Mucosa of gallbladder (tissue), 1 donor: Measurements from ENCODE around the gene ETV5. TPM values are rescaled to one million over a fixed set of nuclear protein-coding genes. Genes with fewer than 3 reads are reported as not detected.

Experiments
- DNase-seq: peaks from one replicate; pipeline ENCODE4 v3.0.0-alpha.2; 2020; ENCODE audit warnings: low spot score
- total RNA-seq: library from RNA; stranded (reverse); gene quantifications from one replicate; pipeline ENCODE4 v1.2.1, GENCODE V29; 2021
- donor health status: DM: no; HTN: no; CAD: no.

ETV5 gene
- total RNA-seq, 1 donor from 2014 or later = 23.4 TPM

- no peak for DNase-seq
Measured at GRCh38 chr3:186123012-186123411, 14.1 kb upstream of the ETV5 start.

- DNase-seq = no peak
Measured at GRCh38 chr3:186121968-186122367, 13.1 kb upstream of the ETV5 start.

GRCh38 chr3:186121278-186121677 lies 12.4 kb upstream of the ETV5 start:
- no peak for DNase-seq

- no peak for DNase-seq
Measured at GRCh38 chr3:186119499-186119898, 10.6 kb upstream of the ETV5 start.

- no peak for DNase-seq
Measured at GRCh38 chr3:186118692-186119091, 9.8 kb upstream of the ETV5 start.

- DNase-seq = no peak
Measured at GRCh38 chr3:186117521-186118134, 8.7 kb upstream of the ETV5 start.

- DNase-seq = no peak
Measured at GRCh38 chr3:186115239-186115996, 6.5 kb upstream of the ETV5 start.

- no peak for DNase-seq
Measured at GRCh38 chr3:186110975-186111974, 2.4 kb upstream of the ETV5 start.

- no peak for DNase-seq
Measured at GRCh38 chr3:186109897-186110803, 1.3 kb upstream of the ETV5 start.

GRCh38 chr3:186108106-186108940 lies 566 bp downstream of the ETV5 start:
- no peak for DNase-seq

GRCh38 chr3:186107215-186108105 lies 1.4 kb downstream of the ETV5 start:
- DNase-seq = peak; percentile 54

GRCh38 chr3:186105543-186105942 lies 3.3 kb downstream of the ETV5 start:
- DNase-seq = no peak

- no peak for DNase-seq
Measured at GRCh38 chr3:186102687-186103086, 6.2 kb downstream of the ETV5 start.

- DNase-seq = no peak
Measured at GRCh38 chr3:186100398-186100797, 8.5 kb downstream of the ETV5 start.

- DNase-seq = peak; percentile 25
Measured at GRCh38 chr3:186099178-186099577, 9.7 kb downstream of the ETV5 start.

- DNase-seq = no peak
Measured at GRCh38 chr3:186098740-186099139, 10.1 kb downstream of the ETV5 start.

GRCh38 chr3:186097663-186098451 lies 11.0 kb downstream of the ETV5 start:
- peak; percentile 88 for DNase-seq

- no peak for DNase-seq
Measured at GRCh38 chr3:186097317-186097662, 11.6 kb downstream of the ETV5 start.

- no peak for DNase-seq
Measured at GRCh38 chr3:186096290-186096689, 12.6 kb downstream of the ETV5 start.
